Gastroesophageal sphincter (tissue), 4 donors: Measurements from ENCODE around the gene CNNM3. TPM values are rescaled to one million over a fixed set of nuclear protein-coding genes. Genes with fewer than 3 reads are reported as not detected.
"Not testable (repeated sequence)": the region's sequence is repeated elsewhere in the genome, so short reads cannot be mapped to it uniquely, and the experiment has no call there.

ENCODE experiments used
- ATAC-seq: fragments of 150-250 bp; one replicate; pipeline ENCODE4 v1.9.1; 2016; ENCODE audit warnings: mild to moderate bottlenecking, moderate library complexity
- H3K27ac ChIP-seq, 4 donors: fragments of 200-600 bp; sonication (generic) in 3 of 4; 1 replicate in 3 of 4; 2 replicates in 1 of 4; pipeline ENCODE4 v1.5.1; 2016 to 2019
- H3K27me3 ChIP-seq: fragments of 200-600 bp; sonication (generic); one replicate; pipeline ENCODE4 v1.5.1; 2019
- H3K36me3 ChIP-seq, 2 donors: fragments of 200-600 bp; sonication (generic); one replicate each; pipeline ENCODE4 v1.5.1; 2019; ENCODE audit warnings: control low read depth in 1 of 2
- H3K4me1 ChIP-seq, 3 donors: fragments of 200-600 bp; sonication (generic); 1 replicate in 2 of 3; 2 replicates in 1 of 3; pipeline ENCODE4 v1.5.1; 2016 to 2019; ENCODE audit warnings: control low read depth in 2 of 3
- H3K4me3 ChIP-seq, 2 donors: fragments of 200-600 bp; sonication (generic); one replicate each; pipeline ENCODE4 v1.5.1; 2019; ENCODE audit warnings: mild to moderate bottlenecking in 1 of 2, moderate library complexity in 1 of 2
- H3K9me3 ChIP-seq, 3 donors: fragments of 200-600 bp; sonication (generic); one replicate each; pipeline ENCODE4 v1.5.1; 2017 to 2019; ENCODE audit warnings: control low read depth in 2 of 3
- CTCF ChIP-seq, 4 experiments: fragments of 200-600 bp in 2 of 4; fragments of 450-650 bp in 2 of 4; sonication (generic) in 1 of 4; IDR thresholded peaks; one replicate each; pipeline ENCODE4 v1.5.1; 2017 to 2019; ENCODE audit warnings: antibody characterized with exemption in 4 of 4, mild to moderate bottlenecking in 2 of 4, moderate library complexity in 2 of 4
- EP300 ChIP-seq: sonication (generic); formaldehyde crosslinking; IDR thresholded peaks from one replicate; pipeline ENCODE4 v1.6.1; 2017; ENCODE audit warnings: antibody characterized with exemption, mild to moderate bottlenecking
- POLR2A ChIP-seq, 2 donors: fragments of 450-650 bp; IDR thresholded peaks; one replicate each; pipeline ENCODE4 v1.6.1; 2017; ENCODE audit warnings: antibody characterized with exemption in 2 of 2, mild to moderate bottlenecking in 2 of 2, moderate library complexity in 1 of 2
- POLR2AphosphoS5 ChIP-seq: sonication (generic); formaldehyde crosslinking; IDR thresholded peaks from one replicate; pipeline ENCODE4 v1.6.1; 2017; ENCODE audit warnings: antibody characterized with exemption
- WGBS, 2 donors: methylation state at CpG; one replicate each; pipeline ENCODE4 v1.1.5; 2018; ENCODE audit warnings: low coverage in 1 of 2; 5-methylcytosine and 5-hydroxymethylcytosine counted together
- total RNA-seq, 4 donors: library from RNA; depleted of rRNA; stranded (reverse); fragments of >200 nt; gene quantifications; one replicate each; pipeline ENCODE4 v1.1.0, GENCODE V29; 2016

The CNNM3 gene
- total RNA-seq, 4 donors from 2014 or later: 10.4 to 21.6 (median 18.9) TPM

- Histone ChIP-seq H3K4me1 (peaks cover 0 to 23% (median 8%) of the 10 kb centered on the region in 3 donors), H3K27ac (no peak overlapping the region), H3K36me3 (peaks cover 0 to 13% of the 10 kb centered on the region in 2 donors), H3K27me3 (no peaks in the 10 kb centered on the region), H3K9me3 (no peaks in the 10 kb centered on the region), H3K4me3 (no peak overlapping the region)
- no peak for ATAC-seq
- TF ChIP-seq EP300: no peak
- no peak for TF ChIP-seq POLR2AphosphoS5
- no peak for TF ChIP-seq CTCF (IDR thresholded peaks at IDR 0.05)
- no peak for TF ChIP-seq POLR2A (IDR thresholded peaks at IDR 0.05)
- 62 to 85% methylated on average over 2 to 13 of the region's 17 CpGs for WGBS, 2 donors
Measured at GRCh38 chr2:96792772-96793749, 23.0 kb upstream of the CNNM3 start.

DNA sequence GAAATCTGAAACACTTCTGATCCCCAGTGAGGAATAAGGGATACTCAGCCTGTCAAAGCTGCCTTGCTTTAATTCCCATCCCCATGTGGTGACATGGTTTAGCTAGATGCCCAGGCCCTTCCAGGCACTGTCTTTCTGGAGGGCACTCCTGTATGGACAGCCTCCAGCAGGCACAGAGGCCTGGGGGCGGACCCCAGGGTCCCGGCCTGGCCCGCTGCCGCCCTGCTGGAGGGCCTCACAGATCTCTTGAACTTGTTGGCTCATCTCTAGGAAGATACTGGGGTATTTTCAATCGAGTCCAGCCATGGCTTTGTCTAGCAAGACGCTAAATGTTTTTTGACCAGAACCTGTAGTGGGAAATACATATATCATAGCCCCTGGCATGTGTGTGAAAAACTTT is 21.0 kb upstream of the CNNM3 start:
- no peak overlapping the region for H3K4me3 ChIP-seq
- no peak for ATAC-seq
- peaks cover 0 to 10% (median 0%) of the 10 kb centered on the region in 3 donors for H3K4me1 ChIP-seq
- peaks cover 0 to 33% of the 10 kb centered on the region in 2 donors for H3K36me3 ChIP-seq
- H3K27ac ChIP-seq: no peak overlapping the region
- no peak for TF ChIP-seq CTCF (IDR thresholded peaks at IDR 0.05)
- TF ChIP-seq EP300: no peak
- no peak for TF ChIP-seq POLR2AphosphoS5
- no peak for TF ChIP-seq POLR2A (IDR thresholded peaks at IDR 0.05)
- WGBS, 2 donors: 100% methylated on average over 5 of the region's 6 CpGs; no CpG with 5 or more reads in 1 of the 2 donors
- H3K27me3 ChIP-seq: no peaks in the 10 kb centered on the region
- no peaks in the 10 kb centered on the region for H3K9me3 ChIP-seq

- peaks cover 0 to 35% of the 10 kb centered on the region in 2 donors for H3K36me3 ChIP-seq
- H3K27me3 ChIP-seq, ATAC-seq, H3K9me3 ChIP-seq, H3K4me3 ChIP-seq, H3K27ac ChIP-seq: not testable (repeated sequence)
- H3K4me1 ChIP-seq: peaks cover 0 to 19% (median 0%) of the 10 kb centered on the region in 3 donors
- 87 to 90% methylated on average over 2 to 3 of the region's 6 CpGs for WGBS, 2 donors
Measured at GRCh38 chr2:96796497-96796896, 19.6 kb upstream of the CNNM3 start.

DNA sequence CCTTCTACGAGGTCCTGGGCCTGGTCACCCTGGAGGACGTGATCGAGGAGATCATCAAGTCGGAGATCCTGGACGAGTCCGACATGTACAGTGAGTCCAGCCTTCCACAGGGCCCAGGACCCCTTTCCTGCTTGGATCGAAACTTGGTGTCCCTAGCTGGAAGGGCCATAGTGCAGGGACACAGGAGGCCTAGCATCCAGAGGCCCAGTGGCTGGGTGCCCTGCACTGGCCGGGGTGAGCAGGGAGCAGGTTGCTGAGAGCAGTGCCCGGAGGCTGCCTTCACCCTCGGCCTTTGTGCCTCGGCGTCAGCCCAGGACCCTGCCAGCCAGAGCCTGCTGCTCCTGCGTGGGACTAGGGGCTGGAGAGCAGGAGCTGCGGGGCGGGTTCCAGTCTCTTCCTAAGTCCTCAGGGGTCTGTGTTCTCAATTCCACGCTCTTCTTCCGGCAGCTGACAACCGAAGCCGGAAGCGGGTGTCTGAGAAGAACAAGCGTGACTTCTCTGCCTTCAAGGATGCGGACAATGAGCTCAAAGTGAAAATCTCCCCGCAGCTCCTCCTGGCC is 18.9 kb upstream of the CNNM3 start:
- no peaks in the 10 kb centered on the region for H3K27me3 ChIP-seq
- no peak overlapping the region for H3K27ac ChIP-seq
- H3K4me1 ChIP-seq: peaks cover 0 to 19% (median 0%) of the 10 kb centered on the region in 3 donors
- no peaks in the 10 kb centered on the region for H3K9me3 ChIP-seq
- peaks cover 0 to 37% of the 10 kb centered on the region in 2 donors for H3K36me3 ChIP-seq
- ATAC-seq: no peak
- TF ChIP-seq EP300: no peak
- TF ChIP-seq CTCF (IDR thresholded peaks at IDR 0.05): no peak
- no peak overlapping the region for H3K4me3 ChIP-seq
- 100% methylated on average over 2 of the region's 23 CpGs; no CpG with 5 or more reads in 1 of the 2 donors for WGBS, 2 donors

DNA sequence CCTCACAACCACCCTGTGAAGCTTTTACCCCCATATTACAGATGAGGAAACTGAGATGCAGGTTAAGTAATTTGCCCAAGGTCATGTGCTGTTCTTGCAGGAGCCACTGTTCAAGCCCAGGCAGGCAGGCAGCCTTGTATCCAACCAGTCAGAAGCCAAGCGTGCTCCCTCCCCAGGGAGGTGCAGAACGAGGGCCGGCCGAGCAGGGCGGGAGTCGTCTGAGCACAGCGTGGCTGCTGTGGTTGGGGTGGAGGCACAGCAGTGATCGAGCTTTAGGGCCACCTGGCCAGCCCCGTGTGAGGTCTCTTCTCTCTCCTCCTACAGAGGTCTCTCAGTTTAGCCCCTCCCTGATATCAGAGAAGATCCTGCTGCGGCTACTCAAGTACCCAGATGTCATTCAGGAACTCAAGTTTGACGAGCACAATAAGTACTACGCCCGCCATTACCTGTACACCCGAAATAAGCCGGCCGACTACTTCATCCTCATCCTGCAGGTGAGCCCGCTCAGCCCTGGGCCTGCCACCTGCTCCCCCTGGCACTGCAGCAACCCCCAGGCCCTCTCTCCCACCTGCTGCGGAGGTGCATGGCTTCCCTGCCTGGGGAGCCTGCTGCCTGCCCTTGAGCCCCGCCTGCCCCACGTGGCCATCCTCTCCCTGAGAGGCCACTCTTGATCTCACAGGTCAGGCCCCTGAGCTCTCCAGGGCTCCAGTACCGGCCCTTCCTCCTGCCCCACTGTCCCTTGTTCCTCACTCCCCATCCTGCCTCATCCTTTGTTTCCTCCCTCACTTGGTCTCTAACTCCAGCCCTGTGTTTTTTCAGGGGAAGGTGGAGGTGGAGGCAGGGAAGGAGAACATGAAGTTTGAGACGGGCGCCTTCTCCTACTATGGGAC is 17.1 kb upstream of the CNNM3 start:
- no peak for ATAC-seq
- peaks cover 0 to 51% of the 10 kb centered on the region in 2 donors for H3K36me3 ChIP-seq
- H3K27me3 ChIP-seq: no peaks in the 10 kb centered on the region
- peaks cover 0 to 9% (median 0%) of the 10 kb centered on the region in 3 donors for H3K4me1 ChIP-seq
- no peak overlapping the region for H3K4me3 ChIP-seq
- H3K9me3 ChIP-seq: no peaks in the 10 kb centered on the region
- no peak overlapping the region for H3K27ac ChIP-seq
- TF ChIP-seq POLR2A (IDR thresholded peaks at IDR 0.05) (no peak), EP300 (no peak), POLR2AphosphoS5 (no peak), CTCF (IDR thresholded peaks at IDR 0.05) (no peak)
- WGBS, 2 donors: 84 to 90% methylated on average over 4 to 8 of the region's 23 CpGs
